HepG2 (cell line): ENCODE measurements around the gene MAP2K3. TPM values are rescaled to one million over a fixed set of nuclear protein-coding genes. Genes with fewer than 3 reads are reported as not detected.

Experiments
- ATAC-seq: fragments of 200-7000 bp; cut with Tn5 transposase; 3 replicates; pipeline ENCODE4 v1.9.1; 2020; ENCODE audit warnings: mild to moderate bottlenecking, moderate library complexity
- BruUV-seq: library from RNA; stranded (reverse); fragments of 400-500 nt; replicated peaks from 2 replicates; lab custom pipeline; 2021; lab: Mats Ljungman, UMichigan
- CTCF ChIA-PET: fragments of 300-600 bp; formaldehyde crosslinking; extraction: SDS; loops from one replicate; lab custom pipeline; 2021; ENCODE audit warnings: low total read pairs, inconsistent platforms, low intra/inter-chr PET ratio; lab: Yijun Ruan, JAX
- POLR2A ChIA-PET: fragments of 350-600 bp; sonication (Branson Sonifier 250); formaldehyde crosslinking; loops from one replicate; lab custom pipeline; 2020; ENCODE audit warnings: antibody characterized with exemption, inconsistent platforms; lab: Yijun Ruan, JAX
- DNase-seq: peaks from one replicate; pipeline ENCODE4 v3.0.0-alpha.2; 2015; ENCODE audit warnings: low spot score
- FAIRE-seq: peaks from 3 replicates; lab custom pipeline; 2011; peaks lifted over from hg19 to GRCh38; lab: Jason Lieb, UNC
- H2AFZ ChIP-seq: one replicate; pipeline ENCODE4 v1.6.1; 2011; ENCODE audit warnings: low read length, inconsistent platforms
- H3K27ac ChIP-seq: fragments of 300-600 bp; 3 replicates; pipeline ENCODE4 v1.8.0; 2011; ENCODE audit warnings: mixed run types, mild to moderate bottlenecking, mixed read lengths, low read length, inconsistent platforms; ENCODE audit not compliant: insufficient read depth; ENCODE audit errors: extremely low read length
- H3K27me3 ChIP-seq, 2 experiments: fragments of 200-600 bp in 1 of 2; 2 replicates in 1 of 2; 3 replicates in 1 of 2; pipeline versions ENCODE4 v1.6.0 to v1.8.0; 2011; ENCODE audit warnings: low read length in 2 of 2, mild to moderate bottlenecking in 2 of 2, moderate library complexity in 2 of 2, inconsistent platforms in 1 of 2; ENCODE audit not compliant: insufficient read depth in 2 of 2, control insufficient read depth in 1 of 2
- H3K36me3 ChIP-seq, 2 experiments: fragments of 200-600 bp in 1 of 2; replicated peaks in 1 of 2; 2 replicates in 1 of 2; 3 replicates in 1 of 2; pipeline versions ENCODE4 v1.5.1 to v1.8.0; 2011; ENCODE audit warnings: low read length in 2 of 2, inconsistent platforms in 1 of 2; ENCODE audit not compliant: insufficient read depth in 2 of 2, control insufficient read depth in 1 of 2
- H3K4me1 ChIP-seq: 2 replicates; pipeline ENCODE4 v1.5.1; 2012; ENCODE audit warnings: low read length, inconsistent platforms; ENCODE audit not compliant: insufficient read depth
- H3K4me2 ChIP-seq: 2 replicates; pipeline ENCODE4 v1.6.0; 2011; ENCODE audit warnings: low read depth, low read length, inconsistent platforms
- H3K4me3 ChIP-seq, 3 experiments: fragments of 200-600 bp in 1 of 3; sonication (generic), shearing (Covaris generic) in 1 of 3; replicated peaks in 1 of 3; 2 replicates each; pipeline ENCODE4 v1.5.1; 2011 to 2016; ENCODE audit warnings: low read length in 3 of 3, inconsistent platforms in 2 of 3, low read depth in 2 of 3, mild to moderate bottlenecking in 2 of 3, control low read depth in 1 of 3, mixed read lengths in 1 of 3; ENCODE audit not compliant: insufficient read depth in 1 of 3
- H3K79me2 ChIP-seq: one replicate; pipeline ENCODE4 v1.6.1; 2011; ENCODE audit warnings: low read length, inconsistent platforms; ENCODE audit not compliant: insufficient read depth
- H3K9ac ChIP-seq: 2 replicates; pipeline ENCODE4 v1.6.0; 2011; ENCODE audit warnings: mild to moderate bottlenecking, low read depth, low read length, inconsistent platforms; ENCODE audit not compliant: insufficient read depth
- H3K9me3 ChIP-seq: 2 replicates; pipeline ENCODE4 v1.5.1; 2012; ENCODE audit warnings: mild to moderate bottlenecking, low read length
- H4K20me1 ChIP-seq: 2 replicates; pipeline ENCODE4 v1.6.0; 2011; ENCODE audit warnings: inconsistent platforms, mild to moderate bottlenecking, low read length, moderate library complexity; ENCODE audit not compliant: insufficient read depth
- AFF4 ChIP-seq: sonication (generic); formaldehyde crosslinking; IDR thresholded peaks from 2 replicates; pipeline ENCODE4 v1.4.0; 2020; ENCODE audit warnings: missing genetic modification reagents
- AGO2 ChIP-seq: fragments of 200-400 bp; formaldehyde crosslinking; optimal IDR thresholded peaks from 2 replicates; pipeline ENCODE3; 2017; ENCODE audit warnings: mild to moderate bottlenecking, low read depth, low read length, moderate library complexity
- KMT2B ChIP-seq: IDR thresholded peaks from 2 replicates; pipeline ENCODE4 v1.6.1; 2016; ENCODE audit warnings: missing genetic modification reagents, missing compliant biosample characterization
- XBP1 ChIP-seq: sonication (generic); formaldehyde crosslinking; IDR thresholded peaks from 2 replicates; pipeline ENCODE4 v1.5.0; 2020; ENCODE audit warnings: missing genetic modification reagents
- ZFP36 ChIP-seq: fragments of 150-350 bp; IDR thresholded peaks from 2 replicates; pipeline ENCODE4 v1.6.1; 2018; ENCODE audit warnings: borderline replicate concordance, low read length, low read depth; ENCODE audit not compliant: partially characterized antibody
- WGBS: methylation state at CpG from one replicate; pipeline ENCODE4 v1.1.6; 2017; ENCODE audit warnings: low lambda C conversion rate; 5-methylcytosine and 5-hydroxymethylcytosine counted together
- in situ Hi-C: cut with HindIII; loops from 2 replicates; pipeline ENCODE4 v1.10.0; 2017; ENCODE audit warnings: low pct_unique_long_range_greater_than_20kb; ENCODE audit not compliant: extremely low pct_ligation_motif_present
- intact Hi-C: fragments of 100-400 bp; cut with micrococcal nuclease; formaldehyde crosslinking; loops from one replicate; pipeline ENCODE4 v1.10.0; 2022; ENCODE audit not compliant: unreplicated experiment
- polyA plus RNA-seq, 8 experiments: library from polyadenylated mRNA; depleted of rRNA in 3 of 8; stranded (reverse) in 7 of 8; unstranded in 1 of 8; fragments of >200 nt; fragmentation: Illumina TruSeq in 4 of 8; extraction: Trizol in 4 of 8; gene quantifications; 2 replicates each; pipeline versions ENCODE4 v1.2.1 to v1.2.3, GENCODE V29; 2011 to 2016; ENCODE audit warnings: low read depth in 4 of 8, missing spikeins in 1 of 8, mixed read lengths in 1 of 8; ENCODE audit not compliant: insufficient read depth in 1 of 8
- total RNA-seq, 5 experiments: library from RNA; depleted of rRNA; stranded (reverse); fragments of >200 nt; fragmentation: Illumina TruSeq; extraction: Trizol; gene quantifications; 2 replicates each; pipeline ENCODE4 v1.2.3, GENCODE V29; 2016; ENCODE audit warnings: low read depth in 1 of 5
- TF ChIP-seq, protein P1 (sequence below): sonication (generic); formaldehyde crosslinking; IDR thresholded peaks from 2 replicates; pipeline ENCODE4 v1.4.0; 2020; ENCODE audit warnings: missing genetic modification reagents, borderline replicate concordance

MAP2K3 gene
- total and polyA plus RNA-seq, 2 of the 13 experiments (the other 11 are each of a cell fraction or from before 2014, with no cell fraction given), result 20.5 to 27.4 TPM

DNA sequence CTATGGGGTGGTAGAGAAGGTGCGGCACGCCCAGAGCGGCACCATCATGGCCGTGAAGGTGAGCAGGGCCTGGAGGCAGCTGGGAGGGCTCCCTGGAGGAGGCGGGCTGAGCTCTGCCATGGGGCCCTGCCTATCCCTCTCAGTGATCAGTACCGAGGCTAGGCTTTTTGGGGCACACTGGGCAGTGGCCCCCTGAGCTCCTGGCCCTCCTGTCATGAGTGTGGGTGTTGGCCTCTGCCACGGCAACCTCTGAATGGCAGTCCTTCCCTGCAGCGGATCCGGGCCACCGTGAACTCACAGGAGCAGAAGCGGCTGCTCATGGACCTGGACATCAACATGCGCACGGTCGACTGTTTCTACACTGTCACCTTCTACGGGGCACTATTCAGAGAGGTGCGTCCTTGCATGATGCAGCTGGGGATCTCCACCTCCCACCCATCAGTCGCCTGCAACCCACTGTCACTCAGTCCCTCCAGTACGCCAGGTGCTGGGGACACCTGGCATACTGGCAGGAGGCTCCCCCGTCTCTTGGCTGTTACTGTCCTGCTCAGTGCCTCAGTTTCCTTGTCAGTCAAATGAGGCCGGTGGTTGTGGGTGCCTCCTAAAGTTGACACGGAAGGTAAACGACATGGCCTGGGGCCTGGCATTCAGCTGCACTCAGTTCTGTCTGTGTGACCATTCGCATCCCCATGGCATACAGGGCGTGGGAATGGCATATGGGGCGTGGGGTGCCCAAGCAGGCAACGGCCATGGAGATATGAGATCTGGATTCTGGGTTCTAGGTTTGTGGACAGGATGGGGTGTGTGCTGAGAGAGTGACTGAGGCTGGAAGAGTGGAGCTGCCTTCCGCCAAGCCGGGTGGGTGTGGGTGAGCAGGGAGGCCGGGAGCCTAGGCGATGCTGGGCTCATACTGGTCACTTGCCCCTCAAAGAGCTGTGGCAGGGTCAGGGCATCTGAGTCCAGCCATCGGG lies 16.4 kb downstream of the MAP2K3 start:
- FAIRE-seq (no peak), ATAC-seq (no peak), DNase-seq (no peak)
- ChIA-PET CTCF (no interaction called here), POLR2A (no interaction called here)
- H3K79me2 ChIP-seq, result peaks cover 10% of the 10 kb centered on the region
- no peaks in the 10 kb centered on the region; a peak in 1 of 5 replicates for H3K27me3 ChIP-seq
- 68% methylated on average over 29 of the region's 31 CpGs for WGBS
- H3K4me2 ChIP-seq, result no peak overlapping the region
- peaks cover 29 to 65% of the 10 kb centered on the region in 2 experiments for H3K36me3 ChIP-seq
- no peak overlapping the region for H3K27ac ChIP-seq
- no peak overlapping the region for H3K4me3 ChIP-seq
- in situ Hi-C loops (loop anchor here (25.0 kb wide), 1 partner anchor 461 kb away; no protein-coding TSS in a partner anchor), intact Hi-C loops (no loop called here)
- peak; percentile 9 for TF ChIP-seq AGO2
- TF ChIP-seq, protein P1, sequence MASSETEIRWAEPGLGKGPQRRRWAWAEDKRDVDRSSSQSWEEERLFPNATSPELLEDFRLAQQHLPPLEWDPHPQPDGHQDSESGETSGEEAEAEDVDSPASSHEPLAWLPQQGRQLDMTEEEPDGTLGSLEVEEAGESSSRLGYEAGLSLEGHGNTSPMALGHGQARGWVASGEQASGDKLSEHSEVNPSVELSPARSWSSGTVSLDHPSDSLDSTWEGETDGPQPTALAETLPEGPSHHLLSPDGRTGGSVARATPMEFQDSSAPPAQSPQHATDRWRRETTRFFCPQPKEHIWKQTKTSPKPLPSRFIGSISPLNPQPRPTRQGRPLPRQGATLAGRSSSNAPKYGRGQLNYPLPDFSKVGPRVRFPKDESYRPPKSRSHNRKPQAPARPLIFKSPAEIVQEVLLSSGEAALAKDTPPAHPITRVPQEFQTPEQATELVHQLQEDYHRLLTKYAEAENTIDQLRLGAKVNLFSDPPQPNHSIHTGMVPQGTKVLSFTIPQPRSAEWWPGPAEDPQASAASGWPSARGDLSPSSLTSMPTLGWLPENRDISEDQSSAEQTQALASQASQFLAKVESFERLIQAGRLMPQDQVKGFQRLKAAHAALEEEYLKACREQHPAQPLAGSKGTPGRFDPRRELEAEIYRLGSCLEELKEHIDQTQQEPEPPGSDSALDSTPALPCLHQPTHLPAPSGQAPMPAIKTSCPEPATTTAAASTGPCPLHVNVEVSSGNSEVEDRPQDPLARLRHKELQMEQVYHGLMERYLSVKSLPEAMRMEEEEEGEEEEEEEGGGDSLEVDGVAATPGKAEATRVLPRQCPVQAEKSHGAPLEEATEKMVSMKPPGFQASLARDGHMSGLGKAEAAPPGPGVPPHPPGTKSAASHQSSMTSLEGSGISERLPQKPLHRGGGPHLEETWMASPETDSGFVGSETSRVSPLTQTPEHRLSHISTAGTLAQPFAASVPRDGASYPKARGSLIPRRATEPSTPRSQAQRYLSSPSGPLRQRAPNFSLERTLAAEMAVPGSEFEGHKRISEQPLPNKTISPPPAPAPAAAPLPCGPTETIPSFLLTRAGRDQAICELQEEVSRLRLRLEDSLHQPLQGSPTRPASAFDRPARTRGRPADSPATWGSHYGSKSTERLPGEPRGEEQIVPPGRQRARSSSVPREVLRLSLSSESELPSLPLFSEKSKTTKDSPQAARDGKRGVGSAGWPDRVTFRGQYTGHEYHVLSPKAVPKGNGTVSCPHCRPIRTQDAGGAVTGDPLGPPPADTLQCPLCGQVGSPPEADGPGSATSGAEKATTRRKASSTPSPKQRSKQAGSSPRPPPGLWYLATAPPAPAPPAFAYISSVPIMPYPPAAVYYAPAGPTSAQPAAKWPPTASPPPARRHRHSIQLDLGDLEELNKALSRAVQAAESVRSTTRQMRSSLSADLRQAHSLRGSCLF (CRISPR knock-in tag), result no peak
- TF ChIP-seq KMT2B, result no peak
- peak; percentile 71 for TF ChIP-seq ZFP36
- TF ChIP-seq XBP1 (CRISPR knock-in tag), result no peak
- TF ChIP-seq AFF4, result no peak
- TF ChIP-seq, all 625 proteins: peak for 2
- Histone ChIP-seq H3K4me1 (no peaks in the 10 kb centered on the region), H3K9ac (no peak overlapping the region), H4K20me1 (peaks cover 24% of the 10 kb centered on the region; the same call in 1 of the 2 replicates), H3K9me3 (no peaks in the 10 kb centered on the region), H2AFZ (no peak overlapping the region)
- no TSS peak for BruUV-seq
